ENCODE data around the gene DUSP28.

DUSP28 gene

GRCh38 chr2:240554767-240555493 is 5.2 kb upstream of the DUSP28 start:
- TF ChIP-seq CREB1 (IDR thresholded peaks at IDR 0.05; ENCODE audit: low read depth): no peak
- TF ChIP-seq TEAD4 (IDR thresholded peaks at IDR 0.05): no peak
- TF ChIP-seq EGR1 (IDR thresholded peaks at IDR 0.05): no peak
- TF ChIP-seq, protein P1, sequence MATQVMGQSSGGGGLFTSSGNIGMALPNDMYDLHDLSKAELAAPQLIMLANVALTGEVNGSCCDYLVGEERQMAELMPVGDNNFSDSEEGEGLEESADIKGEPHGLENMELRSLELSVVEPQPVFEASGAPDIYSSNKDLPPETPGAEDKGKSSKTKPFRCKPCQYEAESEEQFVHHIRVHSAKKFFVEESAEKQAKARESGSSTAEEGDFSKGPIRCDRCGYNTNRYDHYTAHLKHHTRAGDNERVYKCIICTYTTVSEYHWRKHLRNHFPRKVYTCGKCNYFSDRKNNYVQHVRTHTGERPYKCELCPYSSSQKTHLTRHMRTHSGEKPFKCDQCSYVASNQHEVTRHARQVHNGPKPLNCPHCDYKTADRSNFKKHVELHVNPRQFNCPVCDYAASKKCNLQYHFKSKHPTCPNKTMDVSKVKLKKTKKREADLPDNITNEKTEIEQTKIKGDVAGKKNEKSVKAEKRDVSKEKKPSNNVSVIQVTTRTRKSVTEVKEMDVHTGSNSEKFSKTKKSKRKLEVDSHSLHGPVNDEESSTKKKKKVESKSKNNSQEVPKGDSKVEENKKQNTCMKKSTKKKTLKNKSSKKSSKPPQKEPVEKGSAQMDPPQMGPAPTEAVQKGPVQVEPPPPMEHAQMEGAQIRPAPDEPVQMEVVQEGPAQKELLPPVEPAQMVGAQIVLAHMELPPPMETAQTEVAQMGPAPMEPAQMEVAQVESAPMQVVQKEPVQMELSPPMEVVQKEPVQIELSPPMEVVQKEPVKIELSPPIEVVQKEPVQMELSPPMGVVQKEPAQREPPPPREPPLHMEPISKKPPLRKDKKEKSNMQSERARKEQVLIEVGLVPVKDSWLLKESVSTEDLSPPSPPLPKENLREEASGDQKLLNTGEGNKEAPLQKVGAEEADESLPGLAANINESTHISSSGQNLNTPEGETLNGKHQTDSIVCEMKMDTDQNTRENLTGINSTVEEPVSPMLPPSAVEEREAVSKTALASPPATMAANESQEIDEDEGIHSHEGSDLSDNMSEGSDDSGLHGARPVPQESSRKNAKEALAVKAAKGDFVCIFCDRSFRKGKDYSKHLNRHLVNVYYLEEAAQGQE (IDR thresholded peaks at IDR 0.05; ENCODE audit: low read depth): no peak
- TF ChIP-seq TAF1 (IDR thresholded peaks at IDR 0.05; ENCODE audit: low read depth): no peak
- TF ChIP-seq FOXM1 (IDR thresholded peaks at IDR 0.05; ENCODE audit: borderline replicate concordance, low read depth): no peak
- no peak for TF ChIP-seq NFIC (IDR thresholded peaks at IDR 0.05)
- TF ChIP-seq USF1 (IDR thresholded peaks at IDR 0.05): no peak
- no peak for TF ChIP-seq CEBPB (IDR thresholded peaks at IDR 0.05)
- TF ChIP-seq ZBTB7A (IDR thresholded peaks at IDR 0.05; ENCODE audit: low read depth): no peak
- TF ChIP-seq TCF12 (IDR thresholded peaks at IDR 0.05; ENCODE audit: low read depth): no peak
- no peak for TF ChIP-seq YY1 (IDR thresholded peaks at IDR 0.05; ENCODE audit: low read depth)
- TF ChIP-seq, protein P2, sequence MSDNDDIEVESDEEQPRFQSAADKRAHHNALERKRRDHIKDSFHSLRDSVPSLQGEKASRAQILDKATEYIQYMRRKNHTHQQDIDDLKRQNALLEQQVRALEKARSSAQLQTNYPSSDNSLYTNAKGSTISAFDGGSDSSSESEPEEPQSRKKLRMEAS (IDR thresholded peaks at IDR 0.05): no peak
- TF ChIP-seq RAD21 (IDR thresholded peaks at IDR 0.05; ENCODE audit: low read depth): no peak

DNA sequence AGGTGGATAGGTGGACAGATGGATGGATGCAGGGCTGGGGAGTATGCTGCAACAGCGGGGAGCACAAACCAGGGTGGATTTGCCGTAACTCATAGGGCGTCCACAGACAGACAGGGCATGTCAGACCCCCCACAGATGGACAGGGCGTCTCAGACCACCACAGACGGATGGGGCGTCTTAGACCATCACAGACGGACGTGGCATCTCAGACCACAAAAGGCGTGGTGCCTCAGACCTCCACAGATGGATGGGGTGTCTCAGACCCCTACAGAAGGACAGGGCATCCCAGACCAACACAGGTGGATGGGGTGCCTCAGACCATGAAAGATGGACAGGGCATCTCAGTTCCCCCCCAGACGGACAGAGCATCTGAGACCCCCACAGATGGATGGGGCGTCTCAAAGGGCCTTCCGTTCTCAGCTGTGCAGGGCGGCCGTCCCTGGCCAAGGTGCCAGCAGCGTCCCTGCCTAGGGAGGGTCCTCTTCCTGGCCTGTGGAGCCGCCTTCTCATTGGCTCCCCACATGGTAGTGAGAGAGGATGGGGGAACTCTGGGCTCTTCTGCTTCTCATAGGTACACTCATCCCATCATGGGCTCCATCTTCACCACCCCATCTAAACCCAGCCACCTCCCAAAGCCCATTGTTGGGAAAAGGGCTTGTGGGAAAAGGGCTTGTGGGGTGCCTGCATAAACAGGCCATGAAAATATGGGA is 4.5 kb upstream of the DUSP28 start:
- TF ChIP-seq TCF12 (IDR thresholded peaks at IDR 0.05; ENCODE audit: low read depth) (no peak), TAF1 (IDR thresholded peaks at IDR 0.05; ENCODE audit: low read depth) (no peak), CEBPB (IDR thresholded peaks at IDR 0.05) (no peak), USF1 (IDR thresholded peaks at IDR 0.05) (no peak), EP300 (IDR thresholded peaks at IDR 0.05; ENCODE audit: borderline replicate concordance) (no peak), CREB1 (IDR thresholded peaks at IDR 0.05; ENCODE audit: low read depth) (no peak), FOXM1 (IDR thresholded peaks at IDR 0.05; ENCODE audit: borderline replicate concordance, low read depth) (no peak), RAD21 (IDR thresholded peaks at IDR 0.05; ENCODE audit: low read depth) (no peak), NFIC (IDR thresholded peaks at IDR 0.05) (no peak), ZBTB7A (IDR thresholded peaks at IDR 0.05; ENCODE audit: low read depth) (no peak), EGR1 (IDR thresholded peaks at IDR 0.05) (no peak), TEAD4 (IDR thresholded peaks at IDR 0.05) (no peak), YY1 (IDR thresholded peaks at IDR 0.05; ENCODE audit: low read depth) (no peak)
- TF ChIP-seq, protein P2 (IDR thresholded peaks at IDR 0.05): no peak
- TF ChIP-seq, protein P1 (IDR thresholded peaks at IDR 0.05; ENCODE audit: low read depth): no peak

DNA sequence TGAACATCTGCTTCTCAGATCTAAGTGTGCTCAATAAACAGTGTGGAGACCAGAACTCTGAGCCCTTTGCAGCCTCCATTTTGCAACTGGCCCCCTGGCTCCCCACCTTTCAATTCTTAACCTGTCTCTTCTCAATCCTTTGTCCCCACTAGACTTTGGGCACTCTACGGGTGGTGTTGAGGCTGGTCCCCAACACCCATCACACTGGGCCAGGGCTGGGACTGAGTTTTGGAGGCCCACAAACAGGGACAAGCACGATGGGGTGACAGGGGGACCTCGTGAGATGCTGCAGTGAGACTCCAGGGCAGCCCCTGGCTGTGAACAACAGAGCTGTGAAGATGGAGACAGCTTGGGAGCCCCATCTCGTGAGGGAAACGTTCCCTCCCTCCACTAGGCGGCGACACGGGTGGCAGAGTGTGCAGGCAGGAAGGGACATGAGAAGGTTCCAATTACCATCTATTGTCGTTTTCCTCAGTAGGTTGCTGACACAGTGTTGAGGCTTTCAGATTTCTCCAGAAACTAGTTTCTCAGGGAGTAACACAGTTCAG is 3.5 kb upstream of the DUSP28 start:
- no peak for TF ChIP-seq CREB1 (IDR thresholded peaks at IDR 0.05; ENCODE audit: low read depth)
- TF ChIP-seq, protein P1 (IDR thresholded peaks at IDR 0.05; ENCODE audit: low read depth): no peak
